Epidermal melanocyte (primary cell): ENCODE measurements around the gene PGBD5.

Experiments
- DNase-seq: peaks from one replicate; pipeline ENCODE4 v3.0.0; 2011; ENCODE audit warnings: low spot score; ENCODE audit not compliant: insufficient read length

Gene PGBD5

GRCh38 chr1:230326971-230327891, 98.9 kb downstream of the PGBD5 start:
- no peak for DNase-seq

- no peak for DNase-seq
Measured at GRCh38 chr1:230323686-230324085, 102.4 kb downstream of the PGBD5 start.

GRCh38 chr1:230322967-230323547, 103.1 kb downstream of the PGBD5 start:
- no peak for DNase-seq

- no peak for DNase-seq
Measured at GRCh38 chr1:230322421-230322756, 103.7 kb downstream of the PGBD5 start.

GRCh38 chr1:230321741-230322420, 104.3 kb downstream of the PGBD5 start:
- no peak for DNase-seq

GRCh38 chr1:230321341-230321740, 104.8 kb downstream of the PGBD5 start:
- no peak for DNase-seq

- no peak for DNase-seq
Measured at GRCh38 chr1:230320804-230321203, 105.3 kb downstream of the PGBD5 start.

- DNase-seq: no peak
Measured at GRCh38 chr1:230319014-230319747, 107.0 kb downstream of the PGBD5 start.

- no peak for DNase-seq
Measured at GRCh38 chr1:230317823-230318819, 108.0 kb downstream of the PGBD5 start.

GRCh38 chr1:230316864-230317745, 109.0 kb downstream of the PGBD5 start:
- DNase-seq: no peak

- no peak for DNase-seq
Measured at GRCh38 chr1:230315099-230315498, 111.0 kb downstream of the PGBD5 start.

- no peak for DNase-seq
Measured at GRCh38 chr1:230314142-230314470, 112.0 kb downstream of the PGBD5 start.

- DNase-seq: no peak
Measured at GRCh38 chr1:230313453-230314141, 112.5 kb downstream of the PGBD5 start.

GRCh38 chr1:230312676-230313075, 113.5 kb downstream of the PGBD5 start:
- DNase-seq: no peak

GRCh38 chr1:230310381-230311163, 115.6 kb downstream of the PGBD5 start:
- DNase-seq: peak; percentile 90

- DNase-seq: no peak
Measured at GRCh38 chr1:230309646-230310177, 116.4 kb downstream of the PGBD5 start.

- DNase-seq: no peak
Measured at GRCh38 chr1:230308821-230309220, 117.3 kb downstream of the PGBD5 start.

- DNase-seq: no peak
Measured at GRCh38 chr1:230308039-230308438, 118.1 kb downstream of the PGBD5 start.
